TTC549 (cell line): ENCODE measurements around the gene MIPOL1.
A peak's percentile ranks its signal among the peaks of the same experiment; 100 is the strongest.
"Not testable (repeated sequence)": the region's sequence is repeated elsewhere in the genome, so short reads cannot be mapped to it uniquely, and the experiment has no call there.

Experiments used
- FAIRE-seq: peaks from 2 replicates; lab custom pipeline; 2012; peaks lifted over from hg19 to GRCh38; lab: Jason Lieb, UNC

Gene MIPOL1

GRCh38 chr14:37232907-37233481 is 35.3 kb downstream of the MIPOL1 start:
- peak; percentile 79 for FAIRE-seq

GRCh38 chr14:37234222-37234621 is 36.5 kb downstream of the MIPOL1 start:
- FAIRE-seq = no peak

GRCh38 chr14:37236044-37236443 is 38.3 kb downstream of the MIPOL1 start:
- not testable (repeated sequence) for FAIRE-seq

- no peak for FAIRE-seq
Measured at GRCh38 chr14:37237094-37237493, 39.4 kb downstream of the MIPOL1 start.

- FAIRE-seq = no peak
Measured at GRCh38 chr14:37237735-37238200, 40.0 kb downstream of the MIPOL1 start.

- no peak for FAIRE-seq
Measured at GRCh38 chr14:37241198-37241597, 43.5 kb downstream of the MIPOL1 start.

GRCh38 chr14:37246427-37246829 is 48.7 kb downstream of the MIPOL1 start:
- FAIRE-seq = peak; percentile 96

- no peak for FAIRE-seq
Measured at GRCh38 chr14:37247791-37248461, 50.2 kb downstream of the MIPOL1 start.

- peak; percentile 19 for FAIRE-seq
Measured at GRCh38 chr14:37251775-37252174, 54.0 kb downstream of the MIPOL1 start.

GRCh38 chr14:37252434-37252833 is 54.7 kb downstream of the MIPOL1 start:
- no peak for FAIRE-seq

GRCh38 chr14:37253905-37254304 is 56.2 kb downstream of the MIPOL1 start:
- no peak for FAIRE-seq

- no peak for FAIRE-seq
Measured at GRCh38 chr14:37254411-37254947, 56.7 kb downstream of the MIPOL1 start.

- no peak for FAIRE-seq
Measured at GRCh38 chr14:37257501-37258070, 59.8 kb downstream of the MIPOL1 start.

- FAIRE-seq = no peak
Measured at GRCh38 chr14:37262649-37263048, 64.9 kb downstream of the MIPOL1 start.

GRCh38 chr14:37263656-37264236 is 66.0 kb downstream of the MIPOL1 start:
- FAIRE-seq = no peak

- FAIRE-seq = no peak
Measured at GRCh38 chr14:37268788-37269187, 71.1 kb downstream of the MIPOL1 start.

GRCh38 chr14:37270629-37271028 is 72.9 kb downstream of the MIPOL1 start:
- FAIRE-seq = no peak

- FAIRE-seq = no peak
Measured at GRCh38 chr14:37272569-37272968, 74.8 kb downstream of the MIPOL1 start.

GRCh38 chr14:37274652-37275051 is 76.9 kb downstream of the MIPOL1 start:
- no peak for FAIRE-seq

- no peak for FAIRE-seq
Measured at GRCh38 chr14:37275963-37276362, 78.2 kb downstream of the MIPOL1 start.

- no peak for FAIRE-seq
Measured at GRCh38 chr14:37278636-37279538, 81.2 kb downstream of the MIPOL1 start.

GRCh38 chr14:37279818-37280217 is 82.1 kb downstream of the MIPOL1 start:
- no peak for FAIRE-seq
